ENCODE data around the gene G3BP1.

Gene G3BP1

GRCh38 chr5:151811593-151812321 lies 40.0 kb downstream of the G3BP1 start:
- TF ChIP-seq TCF12 (IDR thresholded peaks at IDR 0.05; ENCODE audit: low read depth) (no peak), EP300 (IDR thresholded peaks at IDR 0.05; ENCODE audit: borderline replicate concordance) (no peak), RAD21 (IDR thresholded peaks at IDR 0.05; ENCODE audit: low read depth) (no peak), USF1 (IDR thresholded peaks at IDR 0.05) (no peak), FOXM1 (IDR thresholded peaks at IDR 0.05; ENCODE audit: borderline replicate concordance, low read depth) (no peak), REST (IDR thresholded peaks at IDR 0.05; ENCODE audit: low read depth) (no peak), EGR1 (IDR thresholded peaks at IDR 0.05) (no peak), CEBPB (IDR thresholded peaks at IDR 0.05) (no peak), MAX (IDR thresholded peaks at IDR 0.05) (no peak), TEAD4 (IDR thresholded peaks at IDR 0.05) (no peak)

GRCh38 chr5:151812757-151813309 lies 41.1 kb downstream of the G3BP1 start:
- no peak for TF ChIP-seq CREB1 (IDR thresholded peaks at IDR 0.05; ENCODE audit: low read depth)
- TF ChIP-seq EP300 (IDR thresholded peaks at IDR 0.05; ENCODE audit: borderline replicate concordance), result no peak
- no peak for TF ChIP-seq ZBTB7A (IDR thresholded peaks at IDR 0.05; ENCODE audit: low read depth)
- TF ChIP-seq CEBPB (IDR thresholded peaks at IDR 0.05), result no peak
- TF ChIP-seq NFIC (IDR thresholded peaks at IDR 0.05), result no peak
- no peak for TF ChIP-seq YY1 (IDR thresholded peaks at IDR 0.05; ENCODE audit: low read depth)
- no peak for TF ChIP-seq RAD21 (IDR thresholded peaks at IDR 0.05; ENCODE audit: low read depth)
- no peak for TF ChIP-seq MAX (IDR thresholded peaks at IDR 0.05)
- no peak for TF ChIP-seq TCF12 (IDR thresholded peaks at IDR 0.05; ENCODE audit: low read depth)
- TF ChIP-seq USF1 (IDR thresholded peaks at IDR 0.05), result no peak
- no peak for TF ChIP-seq TAF1 (IDR thresholded peaks at IDR 0.05; ENCODE audit: low read depth)
- TF ChIP-seq EGR1 (IDR thresholded peaks at IDR 0.05), result no peak
- no peak for TF ChIP-seq FOXM1 (IDR thresholded peaks at IDR 0.05; ENCODE audit: borderline replicate concordance, low read depth)
- TF ChIP-seq REST (IDR thresholded peaks at IDR 0.05; ENCODE audit: low read depth), result no peak
- TF ChIP-seq TEAD4 (IDR thresholded peaks at IDR 0.05), result no peak

- no peak for TF ChIP-seq TCF12 (IDR thresholded peaks at IDR 0.05; ENCODE audit: low read depth)
- no peak for TF ChIP-seq REST (IDR thresholded peaks at IDR 0.05; ENCODE audit: low read depth)
- TF ChIP-seq TAF1 (IDR thresholded peaks at IDR 0.05; ENCODE audit: low read depth), result no peak
- no peak for TF ChIP-seq EGR1 (IDR thresholded peaks at IDR 0.05)
- TF ChIP-seq CEBPB (IDR thresholded peaks at IDR 0.05), result no peak
- TF ChIP-seq FOXM1 (IDR thresholded peaks at IDR 0.05; ENCODE audit: borderline replicate concordance, low read depth), result no peak
- TF ChIP-seq YY1 (IDR thresholded peaks at IDR 0.05; ENCODE audit: low read depth), result no peak
- TF ChIP-seq TEAD4 (IDR thresholded peaks at IDR 0.05), result no peak
- no peak for TF ChIP-seq NFIC (IDR thresholded peaks at IDR 0.05)
- no peak for TF ChIP-seq RAD21 (IDR thresholded peaks at IDR 0.05; ENCODE audit: low read depth)
- no peak for TF ChIP-seq ZBTB7A (IDR thresholded peaks at IDR 0.05; ENCODE audit: low read depth)
- TF ChIP-seq CREB1 (IDR thresholded peaks at IDR 0.05; ENCODE audit: low read depth), result no peak
- no peak for TF ChIP-seq EP300 (IDR thresholded peaks at IDR 0.05; ENCODE audit: borderline replicate concordance)
- no peak for TF ChIP-seq USF1 (IDR thresholded peaks at IDR 0.05)
- TF ChIP-seq MAX (IDR thresholded peaks at IDR 0.05), result no peak
These were observed 43.3 kb downstream of the G3BP1 start for GRCh38 chr5:151815051-151815450.

Measured in Ishikawa (cell line).